SK-N-SH (cell line): ENCODE measurements around the gene PLEKHA6. TPM values are rescaled to one million over a fixed set of nuclear protein-coding genes. Genes with fewer than 3 reads are reported as not detected.

Experiments
- CTCF ChIA-PET: fragments of 300-600, 350-600 bp; formaldehyde crosslinking; extraction: SDS; loops from one replicate; lab custom pipeline; 2021; lab: Yijun Ruan, JAX
- POLR2A ChIA-PET: fragments of 350-600 bp; sonication (Branson Sonifier 250); formaldehyde crosslinking; extraction: SDS; loops from one replicate; lab custom pipeline; 2020; ENCODE audit warnings: antibody characterized with exemption, inconsistent platforms; lab: Yijun Ruan, JAX
- DNase-seq: peaks from one replicate; pipeline ENCODE4 v3.0.0; 2012
- H2AFZ ChIP-seq: fragments of 200-600 bp; sonication (generic); 2 replicates; pipeline ENCODE4 v1.8.1; 2016; ENCODE audit warnings: antibody characterized with exemption, mild to moderate bottlenecking, low read depth
- H3F3A ChIP-seq: fragments of 200-600 bp; sonication (generic); replicated peaks from 2 replicates; pipeline ENCODE3; 2016; ENCODE audit warnings: antibody characterized with exemption, mild to moderate bottlenecking; ENCODE audit not compliant: insufficient read depth
- H3K27ac ChIP-seq, 2 experiments: fragments of 200-500 bp in 1 of 2; fragments of 200-600 bp in 1 of 2; sonication (Bioruptor generic) in 1 of 2; sonication (generic), shearing (Covaris generic) in 1 of 2; 2 replicates each; pipeline versions ENCODE4 v1.5.1 to v1.6.1; 2014 to 2016; ENCODE audit warnings: low read depth in 2 of 2, inconsistent platforms in 1 of 2, low read length in 1 of 2, mild to moderate bottlenecking in 1 of 2, mixed read lengths in 1 of 2
- H3K27me3 ChIP-seq: fragments of 200-600 bp; sonication (generic), shearing (Covaris generic); 2 replicates; pipeline ENCODE4 v1.6.1; 2016; ENCODE audit warnings: mixed run types; ENCODE audit not compliant: insufficient read depth
- H3K36me3 ChIP-seq, 2 experiments: fragments of 200-500 bp in 1 of 2; fragments of 200-600 bp in 1 of 2; sonication (Bioruptor generic) in 1 of 2; sonication (generic) in 1 of 2; replicated peaks in 1 of 2; 2 replicates each; pipeline versions ENCODE3 to v1.5.1; 2014 to 2016; ENCODE audit warnings: low read length in 1 of 2, mild to moderate bottlenecking in 1 of 2; ENCODE audit not compliant: insufficient read depth in 2 of 2, control insufficient read depth in 1 of 2
- H3K4me1 ChIP-seq, 2 experiments: fragments of 200-500 bp in 1 of 2; fragments of 200-600 bp in 1 of 2; sonication (Bioruptor generic) in 1 of 2; sonication (generic), shearing (Covaris generic) in 1 of 2; 2 replicates each; pipeline versions ENCODE4 v1.5.1 to v1.6.1; 2014 to 2016; ENCODE audit warnings: low read depth in 1 of 2, low read length in 1 of 2, mixed run types in 1 of 2; ENCODE audit not compliant: insufficient read depth in 2 of 2, control insufficient read depth in 1 of 2
- H3K4me2 ChIP-seq: fragments of 200-600 bp; sonication (generic), shearing (Covaris generic); 2 replicates; pipeline ENCODE4 v1.6.1; 2017; ENCODE audit warnings: mixed run types
- H3K4me3 ChIP-seq, 2 experiments: fragments of 200-500 bp in 1 of 2; fragments of 200-600 bp in 1 of 2; sonication (Bioruptor generic) in 1 of 2; sonication (generic), shearing (Covaris generic) in 1 of 2; 2 replicates each; pipeline versions ENCODE4 v1.5.1 to v1.8.1; 2014 to 2016; ENCODE audit warnings: low read depth in 2 of 2, inconsistent platforms in 1 of 2, low read length in 1 of 2, mild to moderate bottlenecking in 1 of 2, mixed read lengths in 1 of 2, moderate library complexity in 1 of 2
- H3K79me2 ChIP-seq: fragments of 200-600 bp; sonication (generic); 2 replicates; pipeline ENCODE4 v1.8.1; 2017; ENCODE audit warnings: mild to moderate bottlenecking; ENCODE audit not compliant: insufficient read depth
- H3K9ac ChIP-seq: fragments of 200-600 bp; sonication (generic); 2 replicates; pipeline ENCODE4 v1.6.1; 2017; ENCODE audit warnings: mixed run types
- H3K9me2 ChIP-seq: fragments of 200-600 bp; sonication (generic); 2 replicates; pipeline ENCODE4 v1.6.1; 2017; ENCODE audit warnings: mixed run types
- H3K9me3 ChIP-seq: fragments of 200-600 bp; sonication (generic); 2 replicates; pipeline ENCODE4 v1.6.1; 2017; ENCODE audit warnings: mixed run types, mild to moderate bottlenecking, moderate library complexity
- H4K20me1 ChIP-seq: fragments of 200-600 bp; sonication (generic); 2 replicates; pipeline ENCODE4 v1.6.1; 2017; ENCODE audit warnings: mild to moderate bottlenecking, mixed run types; ENCODE audit not compliant: insufficient read depth
- CHD2 ChIP-seq: fragments of 150-350 bp; IDR thresholded peaks from 2 replicates; pipeline ENCODE4 v1.6.1; 2018; ENCODE audit warnings: low read length; ENCODE audit not compliant: partially characterized antibody
- FOSL2 ChIP-seq: IDR thresholded peaks from 2 replicates; pipeline ENCODE4 v1.4.0; 2012; ENCODE audit warnings: low read depth, mild to moderate bottlenecking, moderate library complexity, borderline replicate concordance
- FOXM1 ChIP-seq: IDR thresholded peaks from 2 replicates; pipeline ENCODE4 v1.4.0; 2012; ENCODE audit warnings: low read depth, mild to moderate bottlenecking
- GABPA ChIP-seq: IDR thresholded peaks from 2 replicates; pipeline ENCODE4 v1.4.0; 2012; ENCODE audit warnings: low read depth, mild to moderate bottlenecking
- IRF3 ChIP-seq: fragments of 150-350 bp; IDR thresholded peaks from 2 replicates; pipeline ENCODE4 v1.6.1; 2016; ENCODE audit warnings: mild to moderate bottlenecking, low read depth, low read length
- JUND ChIP-seq: IDR thresholded peaks from 2 replicates; pipeline ENCODE4 v1.4.0; 2012
- MXI1 ChIP-seq: IDR thresholded peaks from 2 replicates; pipeline ENCODE4 v1.6.1; 2012; ENCODE audit warnings: mild to moderate bottlenecking, low read depth, low read length, improper control_type of control experiment
- NRF1 ChIP-seq: IDR thresholded peaks from 2 replicates; pipeline ENCODE4 v1.6.1; 2012; ENCODE audit warnings: low read depth, mild to moderate bottlenecking, low read length
- REST ChIP-seq: IDR thresholded peaks from 2 replicates; pipeline ENCODE4 v1.6.1; 2012; ENCODE audit warnings: mild to moderate bottlenecking, low read depth, low read length, moderate library complexity
- SMC3 ChIP-seq: IDR thresholded peaks from 2 replicates; pipeline ENCODE4 v1.6.1; 2012; ENCODE audit warnings: low read depth, low read length, improper control_type of control experiment
- ZBTB33 ChIP-seq: IDR thresholded peaks from 2 replicates; pipeline ENCODE4 v1.4.0; 2012; ENCODE audit warnings: low read depth, borderline replicate concordance
- WGBS: methylation state at CpG from one replicate; pipeline ENCODE4 v1.1.6; 2017; ENCODE audit warnings: low lambda C conversion rate; 5-methylcytosine and 5-hydroxymethylcytosine counted together
- polyA plus RNA-seq, 3 experiments: library from polyadenylated mRNA; depleted of rRNA; stranded (reverse); fragments of >200 nt; gene quantifications; 2 replicates each; pipeline ENCODE4 v1.2.3, GENCODE V29; 2012

Gene PLEKHA6
- polyA plus RNA-seq, 1 of the 3 experiments (the other 2 are of a cell fraction), result 1.2 TPM

- no peak overlapping the region for H2AFZ ChIP-seq
- no peaks in the 10 kb centered on the region for H3K27me3 ChIP-seq
- H3F3A ChIP-seq, result no peaks in the 10 kb centered on the region
- peaks cover 0 to 11% of the 10 kb centered on the region in 2 experiments for H3K36me3 ChIP-seq
- no peak overlapping the region for H3K9ac ChIP-seq
- H4K20me1 ChIP-seq, result no peaks in the 10 kb centered on the region
- 61% methylated on average over 5 of the region's 5 CpGs for WGBS
- TF ChIP-seq REST (no peak), MXI1 (no peak), SMC3 (no peak), FOXM1 (no peak), FOSL2 (no peak), CHD2 (no peak), GABPA (no peak), NRF1 (no peak), IRF3 (no peak), ZBTB33 (no peak), JUND (no peak)
- TF ChIP-seq, all 33 proteins: peak for 0
- no peaks in the 10 kb centered on the region for H3K79me2 ChIP-seq
- H3K4me1 ChIP-seq, result peaks cover 0 to 15% of the 10 kb centered on the region in 2 experiments; a peak in 2 of 4 replicates
- H3K9me3 ChIP-seq, result no peaks in the 10 kb centered on the region
- no peak overlapping the region for H3K4me2 ChIP-seq
- POLR2A ChIA-PET, result no interaction called here
- CTCF ChIA-PET, result interaction anchor here (1.1 to 15.9 kb wide), 4 partner anchors 34 to 105 kb away, joined by 4 to 338 read pairs (median 14); partner anchors contain the start of gene PLEKHA6
- no peak overlapping the region for H3K4me3 ChIP-seq
- no peak for DNase-seq
- no peak overlapping the region for H3K27ac ChIP-seq
- H3K9me2 ChIP-seq, result no peaks in the 10 kb centered on the region
These were observed 103.8 kb downstream of the PLEKHA6 start for GRCh38 chr1:204255966-204256365.
